AG04450 (cell line): Measurements from ENCODE around the gene LSAMP. TPM values are rescaled to one million over a fixed set of nuclear protein-coding genes. Genes with fewer than 3 reads are reported as not detected.

Experiments used
- CTCF ChIA-PET: fragments of 300-600, 350-600 bp; formaldehyde crosslinking; extraction: SDS; loops from one replicate; lab custom pipeline; 2022; ENCODE audit warnings: antibody characterized with exemption, inconsistent platforms; lab: Charles Lee
- POLR2A ChIA-PET: fragments of 350-600 bp; formaldehyde crosslinking; extraction: SDS; loops from one replicate; lab custom pipeline; 2021; ENCODE audit warnings: antibody characterized with exemption, inconsistent platforms; lab: Yijun Ruan, JAX
- DNase-seq: peaks from one replicate; pipeline ENCODE4 v3.0.0-alpha.2; 2011; ENCODE audit warnings: low read depth, low spot score
- H3K27ac ChIP-seq: one replicate; pipeline ENCODE4 v1.5.1; 2012; ENCODE audit warnings: low read depth, low read length, control low read depth
- H3K27me3 ChIP-seq: one replicate; pipeline ENCODE4 v1.6.0; 2012; ENCODE audit warnings: low read length; ENCODE audit not compliant: control insufficient read depth, insufficient read depth
- H3K4me3 ChIP-seq: 2 replicates; pipeline ENCODE4 v1.5.1; 2011; ENCODE audit warnings: mild to moderate bottlenecking, low read depth, low read length, control low read depth
- H3K9me3 ChIP-seq: 2 replicates; pipeline ENCODE4 v1.5.1; 2012; ENCODE audit warnings: low read length; ENCODE audit not compliant: control insufficient read depth, insufficient read depth
- CTCF ChIP-seq: IDR thresholded peaks from 2 replicates; pipeline ENCODE4 v1.5.1; 2011; ENCODE audit warnings: low read depth, low read length, control low read depth, inconsistent platforms
- polyA plus RNA-seq: library from polyadenylated mRNA; depleted of rRNA; stranded (reverse); fragments of >200 nt; gene quantifications from 2 replicates; pipeline ENCODE4 v1.2.3, GENCODE V29; 2011

The LSAMP gene
- polyA plus RNA-seq, 1 experiment: 25.1 TPM

- Histone ChIP-seq H3K27me3 (no peaks in the 10 kb centered on the region), H3K9me3 (no peaks in the 10 kb centered on the region), H3K4me3 (no peak overlapping the region), H3K27ac (no peak overlapping the region)
- TF ChIP-seq CTCF: no peak
- ChIA-PET POLR2A (no interaction called here), CTCF (no interaction called here)
- no peak for DNase-seq
These were observed 333.5 kb downstream of the LSAMP start for GRCh38 chr3:116111765-116112164.

GRCh38 chr3:116103868-116104530 lies 341.3 kb downstream of the LSAMP start:
- no peak for DNase-seq
- TF ChIP-seq CTCF: no peak
- Histone ChIP-seq H3K27me3 (no peaks in the 10 kb centered on the region), H3K4me3 (no peak overlapping the region), H3K9me3 (no peaks in the 10 kb centered on the region), H3K27ac (no peak overlapping the region)
- ChIA-PET CTCF (no interaction called here), POLR2A (no interaction called here)

- no peak overlapping the region for H3K4me3 ChIP-seq
- DNase-seq: no peak
- TF ChIP-seq CTCF: no peak
- CTCF ChIA-PET: no interaction called here
- no peaks in the 10 kb centered on the region for H3K9me3 ChIP-seq
- POLR2A ChIA-PET: no interaction called here
- H3K27me3 ChIP-seq: no peaks in the 10 kb centered on the region
- H3K27ac ChIP-seq: no peak overlapping the region
These were observed 343.2 kb downstream of the LSAMP start for GRCh38 chr3:116102037-116102436.

GRCh38 chr3:116097226-116097625 lies 348.1 kb downstream of the LSAMP start:
- ChIA-PET CTCF (no interaction called here), POLR2A (no interaction called here)
- DNase-seq: no peak
- no peak overlapping the region for H3K4me3 ChIP-seq
- H3K27ac ChIP-seq: no peak overlapping the region
- no peaks in the 10 kb centered on the region for H3K27me3 ChIP-seq
- TF ChIP-seq CTCF: no peak
- H3K9me3 ChIP-seq: no peaks in the 10 kb centered on the region

- no peaks in the 10 kb centered on the region for H3K9me3 ChIP-seq
- CTCF ChIA-PET: no interaction called here
- POLR2A ChIA-PET: no interaction called here
- TF ChIP-seq CTCF: no peak
- H3K27ac ChIP-seq: no peak overlapping the region
- DNase-seq: no peak
- no peak overlapping the region for H3K4me3 ChIP-seq
- H3K27me3 ChIP-seq: no peaks in the 10 kb centered on the region
These were observed 348.7 kb downstream of the LSAMP start for GRCh38 chr3:116096631-116097030.
